Stomach (tissue), 9 donors: ENCODE results near the gene LRP1B. TPM values are rescaled to one million over a fixed set of nuclear protein-coding genes. Genes with fewer than 3 reads are reported as not detected.

Experiments used
- DNase-seq, 2 donors: peaks; one replicate each; pipeline versions ENCODE4 v3.0.0 to v3.0.0-alpha.2; 2013 to 2019
- H3K27ac ChIP-seq, 5 donors: fragments of 200-600 bp in 4 of 5; sonication (generic) in 4 of 5; one replicate each; pipeline ENCODE4 v1.5.1; 2013 to 2019; ENCODE audit warnings: mild to moderate bottlenecking in 1 of 5, moderate library complexity in 1 of 5
- H3K27me3 ChIP-seq, 3 donors: fragments of 200-600 bp; sonication (generic); one replicate each; pipeline ENCODE4 v1.5.1; 2017 to 2019; ENCODE audit warnings: mixed run types in 1 of 3
- H3K36me3 ChIP-seq, 4 donors: fragments of 200-600 bp; sonication (generic); 1 replicate in 3 of 4; 2 replicates in 1 of 4; pipeline ENCODE4 v1.5.1; 2016 to 2019
- H3K4me1 ChIP-seq, 4 donors: fragments of 200-600 bp; sonication (generic); one replicate each; pipeline ENCODE4 v1.5.1; 2016 to 2019
- H3K4me3 ChIP-seq, 4 donors: fragments of 200-600 bp; sonication (generic) in 3 of 4; one replicate each; pipeline ENCODE4 v1.5.1; 2016 to 2019; ENCODE audit warnings: mild to moderate bottlenecking in 1 of 4
- H3K9me3 ChIP-seq, 4 donors: fragments of 200-600 bp; sonication (generic); one replicate each; pipeline ENCODE4 v1.5.1; 2016 to 2019
- CTCF ChIP-seq, 7 experiments: fragments of 450-650 bp in 4 of 7; fragments of 200-600 bp in 3 of 7; sonication (generic) in 3 of 7; IDR thresholded peaks; one replicate each; pipeline ENCODE4 v1.5.1; 2016 to 2019; ENCODE audit warnings: antibody characterized with exemption in 7 of 7, control low read depth in 2 of 7, mild to moderate bottlenecking in 1 of 7
- EP300 ChIP-seq: sonication (generic); formaldehyde crosslinking; IDR thresholded peaks from one replicate; pipeline ENCODE4 v1.6.1; 2017; ENCODE audit warnings: antibody characterized with exemption
- POLR2A ChIP-seq, 4 donors: fragments of 450-650 bp; IDR thresholded peaks; one replicate each; pipeline ENCODE4 v1.6.1; 2016; ENCODE audit warnings: antibody characterized with exemption in 4 of 4, control low read depth in 2 of 4, mild to moderate bottlenecking in 1 of 4, moderate library complexity in 1 of 4
- POLR2AphosphoS5 ChIP-seq, 3 donors: sonication (generic); formaldehyde crosslinking; IDR thresholded peaks; one replicate each; pipeline ENCODE4 v1.6.1; 2016; ENCODE audit warnings: antibody characterized with exemption in 3 of 3
- WGBS, 5 donors: extraction: QIAGEN DNeasy Blood & Tissue Kit in 3 of 5; methylation state at CpG; one replicate each; pipeline versions ENCODE4 v1.1.5 to v1.1.7; 2013 to 2018; 5-methylcytosine and 5-hydroxymethylcytosine counted together
- intact Hi-C: fragments of 100-400 bp; cut with DNase I; formaldehyde crosslinking; loops from one replicate; pipeline ENCODE4 v1.15.1; 2023; ENCODE audit warnings: low total_unique reads
- polyA plus RNA-seq, 3 donors: library from polyadenylated mRNA; stranded (reverse); fragments of 200-250 nt; gene quantifications; one replicate each; pipeline ENCODE4 v1.2.3, GENCODE V29; 2013
- total RNA-seq, 5 donors: library from RNA; depleted of rRNA; stranded (reverse); fragments of >200 nt; gene quantifications; one replicate each; pipeline versions ENCODE4 v1.1.0 to v1.2.3, GENCODE V29; 2014 to 2016
- donor health status: healthy with polysubstance abuse.
- donor health status: Bipolar disorder and iron deficiency.
- donor health status: healthy.

LRP1B gene
- total and polyA plus RNA-seq, 8 donors = under 0.01 to 9.0 (median 0.38) TPM

GRCh38 chr2:140892436-140892835, 1238.4 kb downstream of the LRP1B start:
- Histone ChIP-seq H3K4me1 (no peaks in the 10 kb centered on the region), H3K4me3 (no peak overlapping the region), H3K9me3 (no peaks in the 10 kb centered on the region), H3K27ac (no peak overlapping the region), H3K27me3 (no peaks in the 10 kb centered on the region), H3K36me3 (no peaks in the 10 kb centered on the region)
- intact Hi-C loops = no loop called here
- TF ChIP-seq EP300 (no peak), POLR2A (IDR thresholded peaks at IDR 0.05) (no peak), POLR2AphosphoS5 (IDR thresholded peaks at IDR 0.05) (no peak), CTCF (IDR thresholded peaks at IDR 0.05) (no peak)
- DNase-seq = no peak
- WGBS, 5 donors = 81 to 96% (median 93%) methylated on average over 5 of the region's 5 CpGs

DNA sequence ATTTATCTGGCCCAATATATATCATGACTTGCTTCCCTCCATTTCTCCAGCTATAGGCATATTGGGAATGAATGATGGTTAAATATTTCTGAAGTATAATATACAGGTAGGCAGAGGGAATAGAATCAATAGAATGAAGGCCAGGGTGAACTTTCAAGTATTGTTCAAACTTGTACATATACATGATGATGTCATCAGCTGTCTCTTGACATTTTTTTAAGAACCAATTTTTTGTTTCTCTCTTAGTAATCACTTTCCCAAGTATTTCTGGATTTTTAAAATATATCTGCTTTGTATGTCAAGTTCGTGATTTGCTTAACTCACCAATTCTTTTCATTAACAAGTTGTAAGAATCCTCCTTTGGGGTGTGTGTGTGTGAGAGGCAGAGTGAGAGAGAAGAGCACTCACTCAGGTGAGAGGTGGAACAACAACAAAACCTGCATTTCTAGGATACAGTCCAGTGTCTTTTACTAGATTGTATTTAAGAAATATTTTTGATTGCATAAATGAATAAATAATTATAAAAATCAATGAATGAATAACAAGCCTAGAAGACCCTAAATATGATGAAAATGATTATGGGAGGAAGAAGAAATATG, 1239.1 kb downstream of the LRP1B start:
- Histone ChIP-seq H3K9me3 (no peaks in the 10 kb centered on the region), H3K27ac (no peak overlapping the region), H3K4me1 (no peaks in the 10 kb centered on the region), H3K36me3 (no peaks in the 10 kb centered on the region), H3K4me3 (no peak overlapping the region), H3K27me3 (no peaks in the 10 kb centered on the region)
- TF ChIP-seq CTCF (IDR thresholded peaks at IDR 0.05) = peak in 1 of 7 experiments; percentile 5
- TF ChIP-seq POLR2AphosphoS5 (IDR thresholded peaks at IDR 0.05) = no peak
- DNase-seq = no peak
- 54 to 75% (median 67%) methylated on average over 1 of the region's 1 CpG for WGBS, 5 donors
- intact Hi-C loops = no loop called here

DNA sequence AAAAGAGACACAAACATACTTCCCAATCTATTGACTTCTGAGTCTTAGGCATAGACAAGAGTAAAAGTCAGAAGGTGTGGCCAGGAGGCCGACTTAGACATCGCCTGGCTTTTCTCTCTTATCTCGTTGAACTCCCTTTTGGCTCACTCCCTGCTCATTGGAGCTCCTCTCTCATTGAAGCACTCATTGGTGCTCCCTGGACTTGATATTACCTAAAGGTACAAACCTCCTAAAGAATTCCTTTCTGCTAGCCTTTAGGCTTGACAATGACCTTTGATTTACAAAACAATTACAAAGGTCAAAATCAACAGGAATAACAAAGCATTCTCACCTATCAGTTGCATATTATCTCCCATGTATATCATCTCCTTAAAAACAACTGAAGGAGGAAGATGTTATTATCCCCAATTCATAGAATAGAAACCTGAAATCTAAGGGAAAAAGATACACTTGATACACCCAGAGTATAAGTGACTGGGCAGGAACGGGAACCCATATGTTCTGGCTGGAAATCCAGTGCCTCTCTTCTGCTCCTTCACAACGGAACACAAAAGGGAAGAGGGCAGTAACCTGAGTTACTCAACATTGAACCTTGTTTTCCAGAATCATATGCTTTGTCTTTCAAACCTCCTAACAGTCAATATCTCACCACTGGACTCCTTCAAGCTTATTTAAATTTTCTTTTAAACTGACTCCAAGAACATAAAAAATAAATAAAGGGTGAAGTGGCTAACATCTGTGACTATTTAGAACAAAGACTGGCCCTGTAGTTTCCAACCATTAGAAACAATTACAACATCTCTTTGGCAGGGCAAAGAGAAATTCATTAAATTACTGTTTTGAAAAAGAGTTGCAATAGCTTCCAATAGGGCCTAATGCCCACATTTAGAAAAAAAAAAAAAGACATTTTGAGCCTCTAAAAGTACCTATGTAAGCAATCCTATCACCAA, 1247.9 kb downstream of the LRP1B start:
- H3K4me3 ChIP-seq = no peak overlapping the region
- DNase-seq = no peak
- no peaks in the 10 kb centered on the region for H3K4me1 ChIP-seq
- no peaks in the 10 kb centered on the region for H3K36me3 ChIP-seq
- intact Hi-C loops = no loop called here
- no peak overlapping the region for H3K27ac ChIP-seq
- no peak for TF ChIP-seq CTCF (IDR thresholded peaks at IDR 0.05)
- no peak for TF ChIP-seq POLR2AphosphoS5 (IDR thresholded peaks at IDR 0.05)
- TF ChIP-seq POLR2A (IDR thresholded peaks at IDR 0.05) = no peak
- no peak for TF ChIP-seq EP300
- H3K9me3 ChIP-seq = no peaks in the 10 kb centered on the region
- no peaks in the 10 kb centered on the region for H3K27me3 ChIP-seq
- 83 to 92% (median 88%) methylated on average over 5 of the region's 5 CpGs for WGBS, 5 donors

DNA sequence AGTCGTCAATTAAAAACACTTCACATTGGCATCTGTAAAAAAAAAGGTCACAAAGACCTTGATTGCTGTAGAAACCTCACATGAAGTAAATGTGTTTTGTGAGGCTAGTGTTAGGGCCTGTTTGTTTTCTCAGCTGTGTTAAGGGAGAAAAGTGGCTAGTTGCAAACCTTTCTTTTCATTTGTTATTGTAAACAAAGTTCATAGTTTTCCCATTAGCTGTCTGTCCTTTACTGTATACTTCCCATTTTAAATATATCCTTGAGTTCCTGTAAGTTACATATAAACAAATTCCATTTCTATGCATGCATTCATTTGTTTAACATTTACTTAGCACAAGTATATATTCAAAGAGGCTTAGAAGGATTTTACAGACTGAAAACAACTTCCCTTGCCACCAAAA, 1250.2 kb downstream of the LRP1B start:
- Histone ChIP-seq H3K27ac (no peak overlapping the region), H3K27me3 (no peaks in the 10 kb centered on the region), H3K9me3 (peaks cover 0 to 7% (median 0%) of the 10 kb centered on the region in 4 donors), H3K4me1 (no peaks in the 10 kb centered on the region), H3K4me3 (no peak overlapping the region), H3K36me3 (no peaks in the 10 kb centered on the region)
- 58 to 73% (median 65%) methylated on average over 1 of the region's 1 CpG for WGBS, 5 donors
- DNase-seq = no peak
- intact Hi-C loops = no loop called here
- TF ChIP-seq CTCF (IDR thresholded peaks at IDR 0.05) = no peak
- no peak for TF ChIP-seq POLR2A (IDR thresholded peaks at IDR 0.05)
- TF ChIP-seq EP300 = no peak
- no peak for TF ChIP-seq POLR2AphosphoS5 (IDR thresholded peaks at IDR 0.05)
